IMR-90 (cell line): ENCODE data around the gene CABP1.

Experiments
- BHLHE40 ChIP-seq: fragments of 150-350 bp; IDR thresholded peaks from 2 replicates; pipeline ENCODE4 v1.6.1; 2016; ENCODE audit warnings: mild to moderate bottlenecking, low read depth, low read length
- CEBPB ChIP-seq: IDR thresholded peaks from 2 replicates; pipeline ENCODE4 v1.6.1; 2012; ENCODE audit warnings: low read depth, low read length, improper control_type of control experiment
- CHD1 ChIP-seq: IDR thresholded peaks from 2 replicates; pipeline ENCODE4 v1.6.1; 2012; ENCODE audit warnings: low read depth, low read length, improper control_type of control experiment
- ELK1 ChIP-seq: fragments of 150-350 bp; IDR thresholded peaks from 2 replicates; pipeline ENCODE4 v1.6.1; 2016; ENCODE audit warnings: low read depth, mild to moderate bottlenecking, low read length, moderate library complexity, borderline replicate concordance
- MAFK ChIP-seq: IDR thresholded peaks from 2 replicates; pipeline ENCODE4 v1.6.1; 2012; ENCODE audit warnings: low read depth, low read length, improper control_type of control experiment
- MAZ ChIP-seq: IDR thresholded peaks from 2 replicates; pipeline ENCODE4 v1.6.1; 2012; ENCODE audit warnings: low read depth, mild to moderate bottlenecking, low read length, improper control_type of control experiment, moderate library complexity, borderline replicate concordance
- MXI1 ChIP-seq: IDR thresholded peaks from 2 replicates; pipeline ENCODE4 v1.6.1; 2012; ENCODE audit warnings: low read depth, mild to moderate bottlenecking, low read length, moderate library complexity, borderline replicate concordance
- POLR2A ChIP-seq: IDR thresholded peaks from 2 replicates; pipeline ENCODE4 v1.6.1; 2012; ENCODE audit warnings: mild to moderate bottlenecking, low read depth, low read length
- RAD21 ChIP-seq: IDR thresholded peaks from 2 replicates; pipeline ENCODE4 v1.6.1; 2012; ENCODE audit warnings: low read length, improper control_type of control experiment
- RCOR1 ChIP-seq: IDR thresholded peaks from 2 replicates; pipeline ENCODE4 v1.6.1; 2012; ENCODE audit warnings: mild to moderate bottlenecking, low read length, improper control_type of control experiment; ENCODE audit not compliant: insufficient replicate concordance
- RFX5 ChIP-seq: IDR thresholded peaks from 2 replicates; pipeline ENCODE4 v1.8.0; 2012; ENCODE audit warnings: low read depth, mild to moderate bottlenecking, low read length, moderate library complexity
- SMC3 ChIP-seq: fragments of 150-350 bp; IDR thresholded peaks from 2 replicates; pipeline ENCODE4 v1.6.1; 2016; ENCODE audit warnings: low read depth, mild to moderate bottlenecking, antibody characterized with exemption, low read length, moderate library complexity
- TF ChIP-seq, protein P1 (sequence below): conservative IDR thresholded peaks from 2 replicates; pipeline ENCODE4 v1.5.1; 2012; ENCODE audit warnings: mild to moderate bottlenecking, low read depth, low read length, improper control_type of control experiment
- TF ChIP-seq, protein P2 (sequence below): fragments of 150-350 bp; IDR thresholded peaks from 2 replicates; pipeline ENCODE4 v1.6.1; 2017; ENCODE audit warnings: mild to moderate bottlenecking, antibody characterized with exemption, low read length, low read depth

DNA sequence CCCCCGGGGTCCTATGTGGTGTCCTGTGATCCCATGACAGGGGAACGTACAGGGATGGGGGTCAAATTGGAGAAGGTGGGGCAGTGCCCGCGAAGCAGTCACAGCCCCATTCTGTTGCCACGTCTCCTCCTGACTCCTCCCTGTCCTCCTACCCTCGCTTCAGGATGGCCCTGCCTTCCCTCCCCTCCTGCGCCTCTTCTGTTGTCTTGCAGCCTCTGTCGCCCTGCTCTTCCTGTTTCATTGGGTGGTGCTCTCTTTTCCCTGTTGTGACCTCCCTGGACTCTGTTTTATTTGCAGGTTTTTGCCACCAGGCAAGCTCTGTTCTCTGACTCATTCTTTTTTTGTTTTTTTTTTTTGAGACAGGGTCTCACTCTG, 18.7 kb downstream of the CABP1 start:
- no peak for TF ChIP-seq RAD21
- TF ChIP-seq, protein P1, sequence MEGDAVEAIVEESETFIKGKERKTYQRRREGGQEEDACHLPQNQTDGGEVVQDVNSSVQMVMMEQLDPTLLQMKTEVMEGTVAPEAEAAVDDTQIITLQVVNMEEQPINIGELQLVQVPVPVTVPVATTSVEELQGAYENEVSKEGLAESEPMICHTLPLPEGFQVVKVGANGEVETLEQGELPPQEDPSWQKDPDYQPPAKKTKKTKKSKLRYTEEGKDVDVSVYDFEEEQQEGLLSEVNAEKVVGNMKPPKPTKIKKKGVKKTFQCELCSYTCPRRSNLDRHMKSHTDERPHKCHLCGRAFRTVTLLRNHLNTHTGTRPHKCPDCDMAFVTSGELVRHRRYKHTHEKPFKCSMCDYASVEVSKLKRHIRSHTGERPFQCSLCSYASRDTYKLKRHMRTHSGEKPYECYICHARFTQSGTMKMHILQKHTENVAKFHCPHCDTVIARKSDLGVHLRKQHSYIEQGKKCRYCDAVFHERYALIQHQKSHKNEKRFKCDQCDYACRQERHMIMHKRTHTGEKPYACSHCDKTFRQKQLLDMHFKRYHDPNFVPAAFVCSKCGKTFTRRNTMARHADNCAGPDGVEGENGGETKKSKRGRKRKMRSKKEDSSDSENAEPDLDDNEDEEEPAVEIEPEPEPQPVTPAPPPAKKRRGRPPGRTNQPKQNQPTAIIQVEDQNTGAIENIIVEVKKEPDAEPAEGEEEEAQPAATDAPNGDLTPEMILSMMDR: no peak
- TF ChIP-seq POLR2A: no peak
- no peak for TF ChIP-seq MXI1
- no peak for TF ChIP-seq CHD1
- no peak for TF ChIP-seq ELK1
- TF ChIP-seq RFX5: no peak
- TF ChIP-seq RCOR1: no peak
- no peak for TF ChIP-seq MAZ
- no peak for TF ChIP-seq BHLHE40
- TF ChIP-seq MAFK: no peak
- TF ChIP-seq, protein P2, sequence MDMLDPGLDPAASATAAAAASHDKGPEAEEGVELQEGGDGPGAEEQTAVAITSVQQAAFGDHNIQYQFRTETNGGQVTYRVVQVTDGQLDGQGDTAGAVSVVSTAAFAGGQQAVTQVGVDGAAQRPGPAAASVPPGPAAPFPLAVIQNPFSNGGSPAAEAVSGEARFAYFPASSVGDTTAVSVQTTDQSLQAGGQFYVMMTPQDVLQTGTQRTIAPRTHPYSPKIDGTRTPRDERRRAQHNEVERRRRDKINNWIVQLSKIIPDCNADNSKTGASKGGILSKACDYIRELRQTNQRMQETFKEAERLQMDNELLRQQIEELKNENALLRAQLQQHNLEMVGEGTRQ: no peak
- TF ChIP-seq CEBPB: no peak
- TF ChIP-seq SMC3: no peak
